Astrocyte (in vitro differentiated cells and primary cell): ENCODE results near the gene CDH11. TPM values are rescaled to one million over a fixed set of nuclear protein-coding genes. Genes with fewer than 3 reads are reported as not detected.

Experiments used
- DNase-seq: peaks from one replicate; pipeline ENCODE4 v3.0.0-alpha.2; 2010; ENCODE audit warnings: low read depth
- FAIRE-seq: peaks from 2 replicates; lab custom pipeline; 2011; peaks lifted over from hg19 to GRCh38; lab: Jason Lieb, UNC
- H2AFZ ChIP-seq: 2 replicates; pipeline ENCODE4 v1.6.0; 2012; ENCODE audit warnings: low read depth, low read length, inconsistent platforms
- H3K27ac ChIP-seq: 2 replicates; pipeline ENCODE4 v1.5.1; 2011; ENCODE audit warnings: low read depth, low read length, inconsistent platforms
- H3K27me3 ChIP-seq: 2 replicates; pipeline ENCODE4 v1.6.0; 2011; ENCODE audit warnings: low read length, inconsistent platforms; ENCODE audit not compliant: insufficient read depth
- H3K36me3 ChIP-seq: 2 replicates; pipeline ENCODE4 v1.5.1; 2011; ENCODE audit warnings: low read length, inconsistent platforms; ENCODE audit not compliant: insufficient read depth
- H3K4me1 ChIP-seq: 2 replicates; pipeline ENCODE4 v1.5.1; 2011; ENCODE audit warnings: low read length, inconsistent platforms; ENCODE audit not compliant: insufficient read depth
- H3K4me2 ChIP-seq: 2 replicates; pipeline ENCODE4 v1.6.0; 2012; ENCODE audit warnings: low read length, inconsistent platforms
- H3K4me3 ChIP-seq: 2 replicates; pipeline ENCODE4 v1.5.1; 2011; ENCODE audit warnings: low read depth, mild to moderate bottlenecking, low read length, inconsistent platforms; ENCODE audit not compliant: insufficient read depth
- H3K79me2 ChIP-seq: 2 replicates; pipeline ENCODE4 v1.6.0; 2012; ENCODE audit warnings: mild to moderate bottlenecking, low read length, inconsistent platforms; ENCODE audit not compliant: insufficient read depth
- H3K9ac ChIP-seq: 2 replicates; pipeline ENCODE4 v1.6.0; 2012; ENCODE audit warnings: mild to moderate bottlenecking, low read length, inconsistent platforms
- H3K9me3 ChIP-seq: 2 replicates; pipeline ENCODE4 v1.5.1; 2012; ENCODE audit warnings: low read depth, mild to moderate bottlenecking, low read length, inconsistent platforms; ENCODE audit not compliant: insufficient read depth
- H4K20me1 ChIP-seq: 2 replicates; pipeline ENCODE4 v1.6.0; 2012; ENCODE audit warnings: low read length, inconsistent platforms; ENCODE audit not compliant: insufficient read depth
- H3K27ac Mint-ChIP-seq: one replicate; pipeline ENCODE4 v1.8.0; 2021; ENCODE audit warnings: mild to moderate bottlenecking, mixed read lengths; ENCODE audit not compliant: unreplicated experiment
- H3K27me3 Mint-ChIP-seq: one replicate; pipeline ENCODE4 v1.8.0; 2021; ENCODE audit warnings: low read depth, mixed read lengths; ENCODE audit not compliant: unreplicated experiment
- H3K36me3 Mint-ChIP-seq: one replicate; pipeline ENCODE4 v1.8.0; 2021; ENCODE audit warnings: low read depth, mixed read lengths; ENCODE audit not compliant: unreplicated experiment
- H3K4me1 Mint-ChIP-seq: one replicate; pipeline ENCODE4 v1.8.0; 2021; ENCODE audit warnings: low read depth, mixed read lengths; ENCODE audit not compliant: unreplicated experiment
- H3K4me3 Mint-ChIP-seq: one replicate; pipeline ENCODE4 v1.8.0; 2021; ENCODE audit warnings: mild to moderate bottlenecking, moderate library complexity, mixed read lengths; ENCODE audit not compliant: unreplicated experiment
- H3K9me3 Mint-ChIP-seq: one replicate; pipeline ENCODE4 v1.8.0; 2021; ENCODE audit warnings: mild to moderate bottlenecking, mixed read lengths; ENCODE audit not compliant: unreplicated experiment
- EZH2 ChIP-seq: IDR thresholded peaks from 2 replicates; pipeline ENCODE4 v1.6.1; 2012; ENCODE audit warnings: mild to moderate bottlenecking, low read length, inconsistent platforms; ENCODE audit not compliant: insufficient read depth
- total RNA-seq: library from RNA; stranded (reverse); gene quantifications from 2 replicates; pipeline ENCODE4 v1.2.1, GENCODE V29; 2021
- TF ChIP-seq, protein P1 (sequence below): IDR thresholded peaks from 2 replicates; pipeline ENCODE4 v1.5.1; 2011; ENCODE audit warnings: low read depth, mild to moderate bottlenecking, inconsistent platforms, low read length, moderate library complexity; ENCODE audit not compliant: insufficient read depth

CDH11 gene
- total RNA-seq, 1 donor from 2014 or later = 313 TPM

DNA sequence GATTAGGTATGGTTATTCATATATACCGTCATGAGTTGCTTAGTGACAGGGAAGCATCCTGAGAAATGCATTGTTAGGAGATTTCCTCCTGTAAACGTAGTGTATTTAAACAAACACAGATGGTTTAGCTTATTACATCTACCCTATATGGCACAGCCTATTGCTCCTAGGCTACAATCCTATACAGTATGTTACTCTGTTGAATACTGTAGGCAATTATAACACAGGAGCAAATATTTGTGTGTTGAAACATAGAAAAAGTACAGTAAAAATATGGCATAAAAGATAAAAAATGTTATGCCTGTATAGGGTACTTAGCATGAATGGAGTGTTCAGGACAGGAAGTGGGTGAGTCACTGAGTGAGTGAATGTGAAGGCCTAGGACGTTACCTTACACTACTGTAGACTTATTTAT lies 157.7 kb downstream of the CDH11 start:
- peaks cover 23% of the 10 kb centered on the region for H3K4me1 Mint-ChIP-seq
- H3K9ac ChIP-seq = no peak overlapping the region
- no peaks in the 10 kb centered on the region for H4K20me1 ChIP-seq
- H3K4me3 ChIP-seq = no peak overlapping the region
- H3K27ac Mint-ChIP-seq = peak overlapping the region; percentile 14
- no peaks in the 10 kb centered on the region for H3K27me3 Mint-ChIP-seq
- H3K4me2 ChIP-seq = no peak overlapping the region
- no peaks in the 10 kb centered on the region for H3K79me2 ChIP-seq
- FAIRE-seq (peak; percentile 26), DNase-seq (peak; percentile 84)
- no peak for TF ChIP-seq EZH2
- TF ChIP-seq, protein P1, sequence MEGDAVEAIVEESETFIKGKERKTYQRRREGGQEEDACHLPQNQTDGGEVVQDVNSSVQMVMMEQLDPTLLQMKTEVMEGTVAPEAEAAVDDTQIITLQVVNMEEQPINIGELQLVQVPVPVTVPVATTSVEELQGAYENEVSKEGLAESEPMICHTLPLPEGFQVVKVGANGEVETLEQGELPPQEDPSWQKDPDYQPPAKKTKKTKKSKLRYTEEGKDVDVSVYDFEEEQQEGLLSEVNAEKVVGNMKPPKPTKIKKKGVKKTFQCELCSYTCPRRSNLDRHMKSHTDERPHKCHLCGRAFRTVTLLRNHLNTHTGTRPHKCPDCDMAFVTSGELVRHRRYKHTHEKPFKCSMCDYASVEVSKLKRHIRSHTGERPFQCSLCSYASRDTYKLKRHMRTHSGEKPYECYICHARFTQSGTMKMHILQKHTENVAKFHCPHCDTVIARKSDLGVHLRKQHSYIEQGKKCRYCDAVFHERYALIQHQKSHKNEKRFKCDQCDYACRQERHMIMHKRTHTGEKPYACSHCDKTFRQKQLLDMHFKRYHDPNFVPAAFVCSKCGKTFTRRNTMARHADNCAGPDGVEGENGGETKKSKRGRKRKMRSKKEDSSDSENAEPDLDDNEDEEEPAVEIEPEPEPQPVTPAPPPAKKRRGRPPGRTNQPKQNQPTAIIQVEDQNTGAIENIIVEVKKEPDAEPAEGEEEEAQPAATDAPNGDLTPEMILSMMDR = no peak
- H3K4me1 ChIP-seq = no peaks in the 10 kb centered on the region
- no peaks in the 10 kb centered on the region for H3K9me3 ChIP-seq
- H3K36me3 Mint-ChIP-seq = peaks cover 6% of the 10 kb centered on the region
- H3K27me3 ChIP-seq = no peaks in the 10 kb centered on the region
- no peak overlapping the region for H2AFZ ChIP-seq
- H3K27ac ChIP-seq = peak overlapping the region; percentile 49
- H3K9me3 Mint-ChIP-seq = no peaks in the 10 kb centered on the region
- no peak overlapping the region for H3K4me3 Mint-ChIP-seq
- H3K36me3 ChIP-seq = peaks cover 28% of the 10 kb centered on the region

DNA sequence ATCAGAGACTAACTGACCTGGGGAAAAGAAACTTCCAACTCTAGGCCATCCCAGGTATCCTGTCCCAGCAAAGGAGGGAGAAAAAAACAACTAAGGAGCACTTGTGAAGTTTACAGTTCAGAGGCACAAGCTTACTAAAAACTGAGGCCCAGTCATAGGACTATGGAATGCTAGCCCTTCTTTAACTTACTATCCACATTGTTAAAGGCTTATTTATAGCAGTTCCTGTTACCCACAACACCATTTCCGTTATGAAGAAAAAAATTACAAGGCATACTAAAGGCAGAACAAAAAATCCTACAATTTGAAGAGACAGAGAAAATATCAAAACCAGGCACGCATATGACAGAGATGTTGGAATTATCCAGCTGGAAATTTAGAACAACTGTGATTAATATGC lies 159.1 kb downstream of the CDH11 start:
- no peaks in the 10 kb centered on the region for H3K27me3 ChIP-seq
- Mint-ChIP-seq H3K27ac (peak overlapping the region; percentile 29), H3K9me3 (no peaks in the 10 kb centered on the region), H3K27me3 (no peaks in the 10 kb centered on the region), H3K4me3 (no peak overlapping the region), H3K36me3 (peaks cover 15% of the 10 kb centered on the region), H3K4me1 (peaks cover 23% of the 10 kb centered on the region)
- H2AFZ ChIP-seq = no peak overlapping the region
- TF ChIP-seq, protein P1 = no peak
- TF ChIP-seq EZH2 = no peak
- FAIRE-seq (no peak), DNase-seq (peak; percentile 18)
- no peaks in the 10 kb centered on the region for H3K79me2 ChIP-seq
- H3K4me2 ChIP-seq = no peak overlapping the region
- H3K9ac ChIP-seq = peak overlapping the region; percentile 7
- H3K4me3 ChIP-seq = no peak overlapping the region
- no peaks in the 10 kb centered on the region for H4K20me1 ChIP-seq
- no peaks in the 10 kb centered on the region for H3K9me3 ChIP-seq
- no peaks in the 10 kb centered on the region for H3K4me1 ChIP-seq
- H3K36me3 ChIP-seq = peaks cover 24% of the 10 kb centered on the region
- H3K27ac ChIP-seq = peak overlapping the region; percentile 49

DNA sequence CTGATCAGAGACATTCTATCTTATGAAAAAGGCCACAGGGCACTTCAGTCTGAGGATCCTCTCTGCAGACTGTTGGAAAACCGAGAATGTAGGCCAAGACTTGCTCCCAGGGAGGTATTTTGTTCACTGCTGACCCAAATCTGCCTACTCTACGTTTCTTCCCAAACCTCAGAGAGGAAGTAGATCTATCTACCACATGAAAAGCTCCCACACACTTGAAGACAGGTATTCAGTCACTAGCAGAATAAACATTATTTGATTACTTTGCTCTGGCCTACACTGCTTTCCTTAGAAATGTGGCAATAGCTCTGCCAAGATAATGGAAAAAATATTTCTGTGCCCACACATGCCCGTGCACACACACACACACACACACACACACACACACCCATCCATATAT lies 164.6 kb downstream of the CDH11 start:
- Mint-ChIP-seq H3K4me1 (peaks cover 19% of the 10 kb centered on the region), H3K36me3 (peaks cover 22% of the 10 kb centered on the region)

More for the DNA sequence above, 164.6 kb downstream of the CDH11 start:
- Histone ChIP-seq H3K27ac (no peak overlapping the region), H3K36me3 (peaks cover 29% of the 10 kb centered on the region), H3K4me2 (no peak overlapping the region), H3K9ac (no peak overlapping the region), H3K9me3 (no peaks in the 10 kb centered on the region), H3K27me3 (no peaks in the 10 kb centered on the region), H3K4me1 (peaks cover 6% of the 10 kb centered on the region), H3K79me2 (no peaks in the 10 kb centered on the region), H4K20me1 (no peaks in the 10 kb centered on the region), H3K4me3 (no peak overlapping the region), H2AFZ (no peak overlapping the region)
- Mint-ChIP-seq H3K4me3 (no peak overlapping the region), H3K9me3 (no peaks in the 10 kb centered on the region), H3K27me3 (no peaks in the 10 kb centered on the region), H3K27ac (no peak overlapping the region)
- FAIRE-seq (no peak), DNase-seq (peak; percentile 45)
- TF ChIP-seq EZH2 = no peak
- TF ChIP-seq, protein P1 = no peak
